ENCODE results near the gene HPS5. TPM values are rescaled to one million over a fixed set of nuclear protein-coding genes. Genes with fewer than 3 reads are reported as not detected.

HPS5 gene
- total RNA-seq, 4 donors from 2014 or later = 3.0 to 18.9 (median 14.2) TPM

- Histone ChIP-seq H3K9me3 (no peaks in the 10 kb centered on the region), H3K4me1 (peaks cover 0 to 4% (median 0%) of the 10 kb centered on the region in 4 donors), H3K4me3 (no peak overlapping the region), H3K27ac (no peak overlapping the region), H3K36me3 (peaks cover 0 to 26% (median 7%) of the 10 kb centered on the region in 4 donors), H3K27me3 (no peaks in the 10 kb centered on the region)
- WGBS, 2 donors (ENCODE audit: low coverage in 1 of 2) = 72 to 80% methylated on average over 3 of the region's 3 CpGs
- no peak for TF ChIP-seq POLR2AphosphoS5 (IDR thresholded peaks at IDR 0.05)
- TF ChIP-seq POLR2A (IDR thresholded peaks at IDR 0.05) = no peak
- no peak for TF ChIP-seq CTCF (IDR thresholded peaks at IDR 0.05)
- no peak for TF ChIP-seq EP300 (IDR thresholded peaks at IDR 0.05; ENCODE audit: low read depth)
- in situ Hi-C loops (cut with MboI; ENCODE audit: low pct_ligation_motif_present in 1 of 4, low pct_unique_long_range_greater_than_20kb in 1 of 4, low sequenced_read_pairs in 3 of 4) (no loop called here), intact Hi-C loops (cut with DNase I; ENCODE audit: low total_unique reads) (loop anchor here (10.0 kb wide), 1 partner anchor 213 kb away; the partner anchor contains the start of gene TSG101)
- no peak for DNase-seq
Observed at GRCh38 chr11:18312012-18312411, 9.9 kb downstream of the HPS5 start.

GRCh38 chr11:18310800-18311340 lies 11.1 kb downstream of the HPS5 start:
- H3K36me3 ChIP-seq = peaks cover 0 to 32% (median 7%) of the 10 kb centered on the region in 4 donors
- intact Hi-C loops (cut with DNase I; ENCODE audit: low total_unique reads) (loop anchor here (10.0 kb wide), 1 partner anchor 214 kb away; the partner anchor contains the start of gene TSG101), in situ Hi-C loops (cut with MboI; ENCODE audit: low pct_ligation_motif_present in 1 of 4, low pct_unique_long_range_greater_than_20kb in 1 of 4, low sequenced_read_pairs in 3 of 4) (no loop called here)
- no peaks in the 10 kb centered on the region for H3K27me3 ChIP-seq
- 67 to 75% methylated on average over 3 to 6 of the region's 6 CpGs for WGBS, 2 donors (ENCODE audit: low coverage in 1 of 2)
- DNase-seq = no peak
- H3K4me1 ChIP-seq = peaks cover 0 to 4% (median 0%) of the 10 kb centered on the region in 4 donors
- TF ChIP-seq CTCF (IDR thresholded peaks at IDR 0.05) (no peak), POLR2A (IDR thresholded peaks at IDR 0.05) (no peak), EP300 (IDR thresholded peaks at IDR 0.05; ENCODE audit: low read depth) (no peak), POLR2AphosphoS5 (IDR thresholded peaks at IDR 0.05) (no peak)
- no peaks in the 10 kb centered on the region for H3K9me3 ChIP-seq
- no peak overlapping the region for H3K27ac ChIP-seq
- H3K4me3 ChIP-seq = no peak overlapping the region

GRCh38 chr11:18309691-18310090 lies 12.2 kb downstream of the HPS5 start:
- intact Hi-C loops (cut with DNase I; ENCODE audit: low total_unique reads) = loop anchor here (10.0 kb wide), 1 partner anchor 215 kb away; the partner anchor contains the start of gene TSG101

GRCh38 chr11:18308242-18308641 lies 13.7 kb downstream of the HPS5 start:
- TF ChIP-seq POLR2A (IDR thresholded peaks at IDR 0.05) (no peak), EP300 (IDR thresholded peaks at IDR 0.05; ENCODE audit: low read depth) (no peak), CTCF (IDR thresholded peaks at IDR 0.05) (no peak), POLR2AphosphoS5 (IDR thresholded peaks at IDR 0.05) (no peak)
- 98 to 100% methylated on average over 2 of the region's 2 CpGs for WGBS, 2 donors (ENCODE audit: low coverage in 1 of 2)
- H3K9me3 ChIP-seq = no peaks in the 10 kb centered on the region
- H3K27ac ChIP-seq = no peak overlapping the region
- H3K27me3 ChIP-seq = no peaks in the 10 kb centered on the region
- intact Hi-C loops (cut with DNase I; ENCODE audit: low total_unique reads) (no loop called here), in situ Hi-C loops (cut with MboI; ENCODE audit: low pct_ligation_motif_present in 1 of 4, low pct_unique_long_range_greater_than_20kb in 1 of 4, low sequenced_read_pairs in 3 of 4) (no loop called here)
- peaks cover 0 to 10% (median 0%) of the 10 kb centered on the region in 4 donors for H3K4me1 ChIP-seq
- no peak overlapping the region for H3K4me3 ChIP-seq
- H3K36me3 ChIP-seq = peaks cover 0 to 37% (median 10%) of the 10 kb centered on the region in 4 donors
- DNase-seq = no peak

More at GRCh38 chr11:18309691-18310090, 12.2 kb downstream of the HPS5 start:
- Histone ChIP-seq H3K4me3 (no peak overlapping the region), H3K27ac (no peak overlapping the region), H3K4me1 (peaks cover 0 to 10% (median 0%) of the 10 kb centered on the region in 4 donors), H3K36me3 (peaks cover 0 to 32% (median 10%) of the 10 kb centered on the region in 4 donors), H3K27me3 (no peaks in the 10 kb centered on the region), H3K9me3 (no peaks in the 10 kb centered on the region)
- in situ Hi-C loops (cut with MboI; ENCODE audit: low pct_ligation_motif_present in 1 of 4, low pct_unique_long_range_greater_than_20kb in 1 of 4, low sequenced_read_pairs in 3 of 4) = no loop called here
- 97 to 100% methylated on average over 2 to 5 of the region's 5 CpGs for WGBS, 2 donors (ENCODE audit: low coverage in 1 of 2)
- TF ChIP-seq POLR2A (IDR thresholded peaks at IDR 0.05) (no peak), POLR2AphosphoS5 (IDR thresholded peaks at IDR 0.05) (no peak), CTCF (IDR thresholded peaks at IDR 0.05) (no peak), EP300 (IDR thresholded peaks at IDR 0.05; ENCODE audit: low read depth) (no peak)
- no peak for DNase-seq
